AML-193 (cell line): ENCODE data around the gene PRTN3.
A peak's percentile ranks its signal among the peaks of the same experiment; 100 is the strongest.
"Not testable (repeated sequence)": the region's sequence is repeated elsewhere in the genome, so short reads cannot be mapped to it uniquely, and the experiment has no call there.

Experiments used
- DNase-seq, 2 experiments: peaks; one replicate each; lab custom pipeline; 2025; lab: John Stamatoyannopoulos, UW

The PRTN3 gene

GRCh38 chr19:881385-882071 is 40.7 kb downstream of the PRTN3 start:
- no peak for DNase-seq

GRCh38 chr19:882871-883497 is 42.2 kb downstream of the PRTN3 start:
- DNase-seq: no peak

GRCh38 chr19:883661-884211 is 42.9 kb downstream of the PRTN3 start:
- DNase-seq: no peak

GRCh38 chr19:884420-885211 is 43.8 kb downstream of the PRTN3 start:
- DNase-seq: no peak

- no peak for DNase-seq
Observed at GRCh38 chr19:885536-886224, 44.9 kb downstream of the PRTN3 start.

- no peak for DNase-seq
Observed at GRCh38 chr19:887072-887471, 46.3 kb downstream of the PRTN3 start.

GRCh38 chr19:887599-887998 is 46.8 kb downstream of the PRTN3 start:
- DNase-seq: no peak

- DNase-seq: no peak
Observed at GRCh38 chr19:888581-889385, 48.0 kb downstream of the PRTN3 start.

GRCh38 chr19:889662-890295 is 49.0 kb downstream of the PRTN3 start:
- no peak for DNase-seq

- DNase-seq: no peak
Observed at GRCh38 chr19:890831-891230, 50.0 kb downstream of the PRTN3 start.

- DNase-seq: not testable (repeated sequence)
Observed at GRCh38 chr19:891421-892200, 50.8 kb downstream of the PRTN3 start.

GRCh38 chr19:892243-892893 is 51.6 kb downstream of the PRTN3 start:
- DNase-seq: no peak

GRCh38 chr19:892894-893689 is 52.3 kb downstream of the PRTN3 start, which contains the start of the genes MED16 and RNU6-9:
MED16 (minus strand) TSS chr19:893187; CDS start chr19:891131, 2,056 bp downstream.
RNU6-9 (plus strand) TSS chr19:893484.
- DNase-seq: peak; percentile 81 to 89

GRCh38 chr19:896434-896833 is 55.6 kb downstream of the PRTN3 start:
- DNase-seq: no peak

- no peak for DNase-seq
Observed at GRCh38 chr19:896999-897398, 56.2 kb downstream of the PRTN3 start.

- no peak for DNase-seq
Observed at GRCh38 chr19:897442-898039, 56.7 kb downstream of the PRTN3 start.
